ENCODE results near the gene FAM135A.

DNA sequence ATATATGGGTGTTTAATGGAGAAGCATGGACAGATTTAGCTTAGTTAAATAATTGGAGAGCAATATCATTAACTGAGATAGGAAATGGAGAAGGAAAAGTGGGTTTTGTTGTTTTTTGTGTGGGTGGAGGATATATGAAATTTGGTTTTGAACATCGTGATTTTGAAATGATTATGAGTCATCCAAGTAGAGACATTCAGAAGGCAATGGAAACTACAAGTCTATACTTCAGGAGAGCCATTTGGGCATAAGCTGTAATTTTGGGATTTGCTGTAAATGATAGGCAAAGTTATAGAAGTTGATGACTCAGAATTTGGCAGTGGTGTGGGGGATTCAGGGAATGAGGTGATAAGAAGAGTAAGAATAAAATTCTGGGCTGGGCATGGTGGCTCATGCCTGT is 27.4 kb upstream of the FAM135A start:
- TF ChIP-seq, protein P1, sequence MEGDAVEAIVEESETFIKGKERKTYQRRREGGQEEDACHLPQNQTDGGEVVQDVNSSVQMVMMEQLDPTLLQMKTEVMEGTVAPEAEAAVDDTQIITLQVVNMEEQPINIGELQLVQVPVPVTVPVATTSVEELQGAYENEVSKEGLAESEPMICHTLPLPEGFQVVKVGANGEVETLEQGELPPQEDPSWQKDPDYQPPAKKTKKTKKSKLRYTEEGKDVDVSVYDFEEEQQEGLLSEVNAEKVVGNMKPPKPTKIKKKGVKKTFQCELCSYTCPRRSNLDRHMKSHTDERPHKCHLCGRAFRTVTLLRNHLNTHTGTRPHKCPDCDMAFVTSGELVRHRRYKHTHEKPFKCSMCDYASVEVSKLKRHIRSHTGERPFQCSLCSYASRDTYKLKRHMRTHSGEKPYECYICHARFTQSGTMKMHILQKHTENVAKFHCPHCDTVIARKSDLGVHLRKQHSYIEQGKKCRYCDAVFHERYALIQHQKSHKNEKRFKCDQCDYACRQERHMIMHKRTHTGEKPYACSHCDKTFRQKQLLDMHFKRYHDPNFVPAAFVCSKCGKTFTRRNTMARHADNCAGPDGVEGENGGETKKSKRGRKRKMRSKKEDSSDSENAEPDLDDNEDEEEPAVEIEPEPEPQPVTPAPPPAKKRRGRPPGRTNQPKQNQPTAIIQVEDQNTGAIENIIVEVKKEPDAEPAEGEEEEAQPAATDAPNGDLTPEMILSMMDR (tag by site-specific recombination; IDR thresholded peaks at IDR 0.05), result no peak
- no peak for TF ChIP-seq ZNF521 (tag by site-specific recombination; IDR thresholded peaks at IDR 0.05)
- no peak for TF ChIP-seq ZNF302 (tag by site-specific recombination; IDR thresholded peaks at IDR 0.05; ENCODE audit: low read depth)
- TF ChIP-seq ZNF830 (tag by site-specific recombination; IDR thresholded peaks at IDR 0.05; ENCODE audit: low read depth), result no peak
- no peak for TF ChIP-seq SETDB1 (IDR thresholded peaks at IDR 0.05; ENCODE audit: insufficient read length, low read length)
- no peak for TF ChIP-seq TCF7L2 (IDR thresholded peaks at IDR 0.05; ENCODE audit: borderline replicate concordance, low read depth, low read length)
- TF ChIP-seq MZF1 (tag by site-specific recombination; IDR thresholded peaks at IDR 0.05; ENCODE audit: borderline replicate concordance), result no peak
- TF ChIP-seq ZNF274 (IDR thresholded peaks at IDR 0.05; ENCODE audit: low read length), result no peak
- no peak for TF ChIP-seq ZNF274 (tag by site-specific recombination; IDR thresholded peaks at IDR 0.05; ENCODE audit: borderline replicate concordance)
- TF ChIP-seq, protein P2, sequence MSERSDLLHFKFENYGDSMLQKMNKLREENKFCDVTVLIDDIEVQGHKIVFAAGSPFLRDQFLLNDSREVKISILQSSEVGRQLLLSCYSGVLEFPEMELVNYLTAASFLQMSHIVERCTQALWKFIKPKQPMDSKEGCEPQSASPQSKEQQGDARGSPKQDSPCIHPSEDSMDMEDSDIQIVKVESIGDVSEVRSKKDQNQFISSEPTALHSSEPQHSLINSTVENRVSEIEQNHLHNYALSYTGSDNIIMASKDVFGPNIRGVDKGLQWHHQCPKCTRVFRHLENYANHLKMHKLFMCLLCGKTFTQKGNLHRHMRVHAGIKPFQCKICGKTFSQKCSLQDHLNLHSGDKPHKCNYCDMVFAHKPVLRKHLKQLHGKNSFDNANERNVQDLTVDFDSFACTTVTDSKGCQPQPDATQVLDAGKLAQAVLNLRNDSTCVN (tag by site-specific recombination; optimal IDR thresholded peaks at IDR 0.05), result no peak

Data from HEK293 (cell line).